ENCODE results near the gene UBE3A.

The UBE3A gene

GRCh38 chr15:25403771-25404170, 35.1 kb downstream of the UBE3A start:
- DNase-seq (ENCODE audit: low read depth in 2 of 2), result no peak

- DNase-seq (ENCODE audit: low read depth in 2 of 2), result no peak
These were observed 36.5 kb downstream of the UBE3A start for GRCh38 chr15:25402342-25402741.

- no peak for DNase-seq (ENCODE audit: low read depth in 2 of 2)
These were observed 37.3 kb downstream of the UBE3A start for GRCh38 chr15:25401501-25401900.

GRCh38 chr15:25397100-25397499, 41.7 kb downstream of the UBE3A start:
- no peak for DNase-seq (ENCODE audit: low read depth in 2 of 2)

GRCh38 chr15:25394898-25395297, 43.9 kb downstream of the UBE3A start:
- no peak for DNase-seq (ENCODE audit: low read depth in 2 of 2)

- DNase-seq (ENCODE audit: low read depth in 2 of 2), result no peak
These were observed 46.0 kb downstream of the UBE3A start for GRCh38 chr15:25392806-25393205.

GRCh38 chr15:25391971-25392721, 46.7 kb downstream of the UBE3A start:
- no peak for DNase-seq (ENCODE audit: low read depth in 2 of 2)

- no peak for DNase-seq (ENCODE audit: low read depth in 2 of 2)
These were observed 52.8 kb downstream of the UBE3A start for GRCh38 chr15:25385986-25386385.

- no peak for DNase-seq (ENCODE audit: low read depth in 2 of 2)
These were observed 57.2 kb downstream of the UBE3A start for GRCh38 chr15:25381579-25381978.

GRCh38 chr15:25378501-25378901, 60.3 kb downstream of the UBE3A start:
- DNase-seq (ENCODE audit: low read depth in 2 of 2), result no peak

GRCh38 chr15:25375557-25375956, 63.3 kb downstream of the UBE3A start:
- DNase-seq (ENCODE audit: low read depth in 2 of 2), result no peak

GRCh38 chr15:25374143-25374542, 64.7 kb downstream of the UBE3A start:
- no peak for DNase-seq (ENCODE audit: low read depth in 2 of 2)

GRCh38 chr15:25372298-25372697, 66.5 kb downstream of the UBE3A start:
- no peak for DNase-seq (ENCODE audit: low read depth in 2 of 2)

GRCh38 chr15:25368850-25369249, 70.0 kb downstream of the UBE3A start:
- no peak for DNase-seq (ENCODE audit: low read depth in 2 of 2)

GRCh38 chr15:25366058-25366457, 72.8 kb downstream of the UBE3A start:
- DNase-seq (ENCODE audit: low read depth in 2 of 2), result no peak

GRCh38 chr15:25362545-25362944, 76.3 kb downstream of the UBE3A start:
- no peak for DNase-seq (ENCODE audit: low read depth in 2 of 2)

GRCh38 chr15:25347707-25348106, 91.1 kb downstream of the UBE3A start:
- no peak for DNase-seq (ENCODE audit: low read depth in 2 of 2)

GRCh38 chr15:25346371-25346770, 92.5 kb downstream of the UBE3A start:
- DNase-seq (ENCODE audit: low read depth in 2 of 2), result no peak

- no peak for DNase-seq (ENCODE audit: low read depth in 2 of 2)
These were observed 92.9 kb downstream of the UBE3A start for GRCh38 chr15:25345943-25346342.

GRCh38 chr15:25342629-25343028, 96.2 kb downstream of the UBE3A start:
- DNase-seq (ENCODE audit: low read depth in 2 of 2), result no peak

GRCh38 chr15:25339431-25339830, 99.4 kb downstream of the UBE3A start:
- DNase-seq (ENCODE audit: low read depth in 2 of 2), result no peak

- no peak for DNase-seq (ENCODE audit: low read depth in 2 of 2)
These were observed 103.5 kb downstream of the UBE3A start for GRCh38 chr15:25335279-25335678.

- DNase-seq (ENCODE audit: low read depth in 2 of 2), result no peak
These were observed 105.8 kb downstream of the UBE3A start for GRCh38 chr15:25333049-25333448.

- no peak for DNase-seq (ENCODE audit: low read depth in 2 of 2)
These were observed 106.5 kb downstream of the UBE3A start for GRCh38 chr15:25332306-25332705.
